GM19193 (cell line): ENCODE data around the gene POFUT1.

Source experiments
- POLR2A ChIP-seq: IDR thresholded peaks from 4 replicates; pipeline ENCODE4 v1.6.1; 2011; ENCODE audit not compliant: insufficient read depth, insufficient read length; ENCODE audit errors: extremely low read depth

POFUT1 gene

GRCh38 chr20:32183947-32184635 is 23.6 kb upstream of the POFUT1 start:
- TF ChIP-seq POLR2A: no peak

GRCh38 chr20:32184961-32185603 is 22.6 kb upstream of the POFUT1 start:
- TF ChIP-seq POLR2A: no peak

GRCh38 chr20:32186506-32186905 is 21.2 kb upstream of the POFUT1 start:
- TF ChIP-seq POLR2A: no peak

GRCh38 chr20:32188376-32189122 is 19.1 kb upstream of the POFUT1 start:
- no peak for TF ChIP-seq POLR2A

GRCh38 chr20:32189123-32189410 is 18.6 kb upstream of the POFUT1 start:
- TF ChIP-seq POLR2A: no peak

- TF ChIP-seq POLR2A: no peak
These were observed 17.7 kb upstream of the POFUT1 start for GRCh38 chr20:32189691-32190615.

GRCh38 chr20:32190616-32191415 is 16.9 kb upstream of the POFUT1 start:
- TF ChIP-seq POLR2A: no peak

- TF ChIP-seq POLR2A: no peak
These were observed 16.3 kb upstream of the POFUT1 start for GRCh38 chr20:32191422-32191821.

- TF ChIP-seq POLR2A: no peak
These were observed 15.8 kb upstream of the POFUT1 start for GRCh38 chr20:32191873-32192272.

- no peak for TF ChIP-seq POLR2A
These were observed 15.0 kb upstream of the POFUT1 start for GRCh38 chr20:32192698-32193097.

GRCh38 chr20:32193996-32194395 is 13.7 kb upstream of the POFUT1 start:
- no peak for TF ChIP-seq POLR2A

GRCh38 chr20:32195581-32195980 is 12.1 kb upstream of the POFUT1 start:
- no peak for TF ChIP-seq POLR2A

- TF ChIP-seq POLR2A: no peak
These were observed 8.7 kb upstream of the POFUT1 start for GRCh38 chr20:32199006-32199405.

- TF ChIP-seq POLR2A: no peak
These were observed 6.2 kb upstream of the POFUT1 start for GRCh38 chr20:32201296-32201976.

GRCh38 chr20:32201977-32202363 is 5.7 kb upstream of the POFUT1 start:
- TF ChIP-seq POLR2A: no peak
